RWPE2 (cell line): ENCODE data around the gene TBC1D32.

Experiments used
- ATAC-seq: fragments of 200-7000 bp; cut with Tn5 transposase; 3 replicates; pipeline ENCODE4 v1.9.1; 2021; ENCODE audit warnings: low read depth
- DNase-seq: peaks from one replicate; pipeline ENCODE4 v3.0.0-alpha.2; 2020; ENCODE audit warnings: low spot score
- H3K27ac ChIP-seq: fragments of 450-650 bp; 2 replicates; pipeline ENCODE4 v1.5.1; 2017; ENCODE audit warnings: mild to moderate bottlenecking; ENCODE audit not compliant: poor library complexity, severe bottlenecking
- H3K27me3 ChIP-seq: fragments of 250-450 bp; sonication (Bioruptor Pico); 2 replicates; pipeline ENCODE4 v1.5.1; 2021; ENCODE audit warnings: mild to moderate bottlenecking, moderate library complexity; ENCODE audit not compliant: insufficient read depth, poor library complexity, severe bottlenecking
- H3K36me3 ChIP-seq: fragments of 250-450 bp; sonication (Bioruptor Pico); 2 replicates; pipeline ENCODE4 v1.5.1; 2020; ENCODE audit warnings: low read depth, mild to moderate bottlenecking, moderate library complexity
- H3K4me1 ChIP-seq: fragments of 250-450 bp; sonication (Bioruptor Pico); 2 replicates; pipeline ENCODE4 v1.5.1; 2021; ENCODE audit warnings: mild to moderate bottlenecking, moderate library complexity; ENCODE audit not compliant: insufficient read depth, poor library complexity, severe bottlenecking
- H3K4me3 ChIP-seq: fragments of 250-450 bp; sonication (Bioruptor Pico); 2 replicates; pipeline ENCODE4 v1.5.1; 2021; ENCODE audit warnings: mild to moderate bottlenecking, moderate library complexity; ENCODE audit not compliant: severe bottlenecking
- H3K9me3 ChIP-seq: fragments of 250-450 bp; sonication (Bioruptor Pico); 2 replicates; pipeline ENCODE4 v1.5.1; 2021; ENCODE audit warnings: mild to moderate bottlenecking, moderate library complexity; ENCODE audit not compliant: severe bottlenecking
- TF ChIP-seq, protein P1 (sequence below): fragments of 450-650 bp; IDR thresholded peaks from one replicate; pipeline ENCODE4 v1.5.1; 2017; ENCODE audit warnings: mild to moderate bottlenecking, moderate library complexity; ENCODE audit not compliant: poor library complexity, severe bottlenecking

Gene TBC1D32

DNA sequence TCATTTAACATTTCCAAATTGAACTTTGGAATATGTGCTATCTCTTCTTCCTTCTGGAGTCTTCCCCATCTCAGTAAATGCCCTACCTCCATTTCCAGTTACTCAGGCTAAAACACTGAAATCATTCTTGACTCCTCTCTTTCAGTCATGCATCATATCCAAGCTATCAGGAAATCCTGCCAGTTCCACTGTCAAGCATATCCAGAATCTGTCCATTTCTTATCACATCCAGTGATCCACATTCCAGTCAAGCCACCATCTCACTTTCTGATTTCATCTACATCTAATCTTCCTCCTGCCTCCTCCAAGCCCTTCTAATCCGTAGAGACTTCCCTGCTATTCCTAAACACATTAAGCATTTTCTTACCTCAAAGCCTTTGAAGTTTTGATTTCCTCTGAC lies 15.3 kb upstream of the TBC1D32 start:
- H3K4me1 ChIP-seq: no peaks in the 10 kb centered on the region

DNA sequence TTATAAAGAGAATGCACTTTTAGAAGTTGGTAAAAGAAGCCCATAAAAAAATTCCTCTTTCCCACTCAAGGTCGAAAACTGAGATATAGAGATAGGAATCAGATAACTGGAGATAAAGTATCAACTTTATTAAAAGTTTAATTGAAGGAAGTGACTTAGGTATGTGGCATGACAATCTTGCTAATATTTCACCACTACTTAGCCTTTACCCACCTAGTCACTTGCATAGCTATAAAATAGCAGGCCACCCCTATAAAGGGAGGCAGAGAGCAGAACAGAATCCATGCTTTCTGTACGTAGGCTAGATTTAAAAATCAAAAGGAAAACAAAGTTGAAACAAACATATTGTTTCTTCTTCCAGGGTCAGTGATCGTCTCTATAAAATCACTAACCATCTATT lies 13.2 kb upstream of the TBC1D32 start:
- Histone ChIP-seq H3K27ac (no peak overlapping the region), H3K27me3 (no peaks in the 10 kb centered on the region), H3K4me1 (no peaks in the 10 kb centered on the region), H3K9me3 (no peaks in the 10 kb centered on the region), H3K36me3 (no peaks in the 10 kb centered on the region), H3K4me3 (no peak overlapping the region)
- ATAC-seq (no peak), DNase-seq (no peak)
- TF ChIP-seq, protein P1, sequence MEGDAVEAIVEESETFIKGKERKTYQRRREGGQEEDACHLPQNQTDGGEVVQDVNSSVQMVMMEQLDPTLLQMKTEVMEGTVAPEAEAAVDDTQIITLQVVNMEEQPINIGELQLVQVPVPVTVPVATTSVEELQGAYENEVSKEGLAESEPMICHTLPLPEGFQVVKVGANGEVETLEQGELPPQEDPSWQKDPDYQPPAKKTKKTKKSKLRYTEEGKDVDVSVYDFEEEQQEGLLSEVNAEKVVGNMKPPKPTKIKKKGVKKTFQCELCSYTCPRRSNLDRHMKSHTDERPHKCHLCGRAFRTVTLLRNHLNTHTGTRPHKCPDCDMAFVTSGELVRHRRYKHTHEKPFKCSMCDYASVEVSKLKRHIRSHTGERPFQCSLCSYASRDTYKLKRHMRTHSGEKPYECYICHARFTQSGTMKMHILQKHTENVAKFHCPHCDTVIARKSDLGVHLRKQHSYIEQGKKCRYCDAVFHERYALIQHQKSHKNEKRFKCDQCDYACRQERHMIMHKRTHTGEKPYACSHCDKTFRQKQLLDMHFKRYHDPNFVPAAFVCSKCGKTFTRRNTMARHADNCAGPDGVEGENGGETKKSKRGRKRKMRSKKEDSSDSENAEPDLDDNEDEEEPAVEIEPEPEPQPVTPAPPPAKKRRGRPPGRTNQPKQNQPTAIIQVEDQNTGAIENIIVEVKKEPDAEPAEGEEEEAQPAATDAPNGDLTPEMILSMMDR: no peak

More for the DNA sequence above, 15.3 kb upstream of the TBC1D32 start:
- Histone ChIP-seq H3K9me3 (no peaks in the 10 kb centered on the region), H3K4me3 (no peak overlapping the region), H3K27ac (no peak overlapping the region), H3K36me3 (no peaks in the 10 kb centered on the region), H3K27me3 (no peaks in the 10 kb centered on the region)
- TF ChIP-seq, protein P1: no peak
- DNase-seq: no peak
- no peak for ATAC-seq

DNA sequence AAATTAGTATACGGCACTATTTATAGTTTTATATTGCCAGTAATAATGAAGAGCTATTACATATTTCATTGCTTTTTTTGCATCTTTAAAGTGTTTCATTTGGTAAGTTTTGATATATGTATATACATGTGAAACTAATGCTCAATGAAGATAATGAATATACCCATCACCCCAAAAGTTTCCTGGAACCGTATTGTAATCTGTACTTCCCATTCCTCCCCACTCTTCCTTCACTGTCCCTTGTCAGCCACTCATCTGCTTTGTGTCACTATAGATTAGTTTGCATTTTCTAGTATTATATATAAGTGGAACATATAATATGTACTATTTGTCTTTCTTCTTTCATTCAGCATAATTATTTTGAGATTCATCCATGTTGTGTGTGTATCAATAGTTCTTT lies 10.3 kb upstream of the TBC1D32 start:
- H3K36me3 ChIP-seq: no peaks in the 10 kb centered on the region
- DNase-seq: no peak
- ATAC-seq: no peak
- H3K9me3 ChIP-seq: no peaks in the 10 kb centered on the region
- no peak overlapping the region for H3K4me3 ChIP-seq
- no peaks in the 10 kb centered on the region for H3K27me3 ChIP-seq
- H3K27ac ChIP-seq: no peak overlapping the region
- TF ChIP-seq, protein P1: no peak
- H3K4me1 ChIP-seq: no peaks in the 10 kb centered on the region

DNA sequence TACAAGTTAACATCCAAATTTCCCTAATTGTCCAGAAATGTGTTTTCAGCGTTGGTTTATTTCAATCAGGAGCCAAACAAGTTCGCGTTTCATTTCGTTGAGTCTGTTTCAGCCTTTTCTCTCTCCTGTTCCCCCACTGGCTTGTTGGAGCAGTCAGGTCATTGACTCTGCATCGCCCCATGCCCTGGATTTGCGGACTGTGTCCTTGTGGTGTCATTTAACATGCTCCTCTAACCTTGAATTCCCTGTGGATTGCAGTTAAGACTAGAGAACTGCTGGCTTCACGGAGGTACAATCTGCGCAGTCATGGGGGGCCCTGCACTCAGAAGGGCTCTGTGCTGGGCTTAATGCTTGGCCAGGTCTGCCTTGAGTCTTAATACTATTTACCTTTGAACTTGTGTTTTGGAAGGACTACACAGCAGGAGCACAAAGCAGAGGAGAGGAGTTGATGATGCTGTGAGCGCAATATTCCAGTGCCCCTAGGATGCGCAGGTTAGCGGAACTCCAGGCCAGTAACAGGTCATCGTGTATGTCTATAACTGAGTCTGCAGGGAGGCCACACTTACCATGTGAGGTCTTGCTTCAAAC lies 5.5 kb upstream of the TBC1D32 start:
- Histone ChIP-seq H3K4me3 (no peak overlapping the region), H3K36me3 (no peaks in the 10 kb centered on the region), H3K27me3 (no peaks in the 10 kb centered on the region), H3K4me1 (peaks cover 5% of the 10 kb centered on the region), H3K9me3 (no peaks in the 10 kb centered on the region), H3K27ac (no peak overlapping the region)
- ATAC-seq: no peak
- TF ChIP-seq, protein P1: no peak
- no peak for DNase-seq

DNA sequence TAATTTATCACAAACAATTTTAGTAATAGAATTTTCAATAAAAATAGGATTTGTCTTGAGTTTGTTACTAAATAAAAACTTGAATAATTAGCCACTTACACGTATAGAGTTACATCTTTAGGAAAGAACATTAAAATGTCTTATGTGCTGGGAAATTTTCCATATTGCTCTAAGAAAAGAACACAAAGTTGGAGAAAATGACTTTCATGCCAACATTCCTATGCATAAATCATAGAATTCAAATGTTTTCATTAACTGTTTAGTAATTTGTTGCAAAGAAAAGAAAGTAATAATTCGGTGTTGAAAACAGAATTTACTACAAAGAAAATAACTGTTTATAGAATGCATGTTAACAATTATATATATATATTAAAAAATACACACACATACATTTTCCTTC lies 4.7 kb upstream of the TBC1D32 start:
- TF ChIP-seq, protein P1: no peak
- H3K9me3 ChIP-seq: no peaks in the 10 kb centered on the region
- ATAC-seq: no peak

More for the DNA sequence above, 4.7 kb upstream of the TBC1D32 start:
- H3K4me1 ChIP-seq: peaks cover 5% of the 10 kb centered on the region
- H3K4me3 ChIP-seq: no peak overlapping the region
- DNase-seq: no peak
- H3K36me3 ChIP-seq: no peaks in the 10 kb centered on the region
- H3K27ac ChIP-seq: no peak overlapping the region
- H3K27me3 ChIP-seq: no peaks in the 10 kb centered on the region
